Sigmoid colon (tissue), 7 donors: ENCODE data around the gene C5AR2. TPM values are rescaled to one million over a fixed set of nuclear protein-coding genes. Genes with fewer than 3 reads are reported as not detected.
"Not testable (repeated sequence)": the region's sequence is repeated elsewhere in the genome, so short reads cannot be mapped to it uniquely, and the experiment has no call there.

ENCODE experiments used
- DNase-seq: peaks from one replicate; pipeline ENCODE4 v3.0.0-alpha.2; 2019
- H3K27ac ChIP-seq, 4 donors: fragments of 200-600 bp; sonication (generic); one replicate each; pipeline ENCODE4 v1.5.1; 2016 to 2019; ENCODE audit warnings: mild to moderate bottlenecking in 1 of 4
- H3K27me3 ChIP-seq, 3 donors: fragments of 200-600 bp; sonication (generic); one replicate each; pipeline ENCODE4 v1.5.1; 2019; ENCODE audit warnings: mild to moderate bottlenecking in 1 of 3
- H3K36me3 ChIP-seq, 4 donors: fragments of 200-600 bp; sonication (generic); one replicate each; pipeline ENCODE4 v1.5.1; 2016 to 2019
- H3K4me1 ChIP-seq, 4 donors: fragments of 200-600 bp; sonication (generic); one replicate each; pipeline ENCODE4 v1.5.1; 2017 to 2019
- H3K4me3 ChIP-seq, 4 donors: fragments of 200-600 bp; sonication (generic); one replicate each; pipeline ENCODE4 v1.5.1; 2017 to 2019; ENCODE audit warnings: mild to moderate bottlenecking in 2 of 4, moderate library complexity in 1 of 4
- H3K9me3 ChIP-seq, 4 donors: fragments of 200-600 bp in 3 of 4; sonication (generic) in 3 of 4; one replicate each; pipeline versions ENCODE4 v1.5.1 to v1.6.1; 2013 to 2019
- CTCF ChIP-seq, 4 experiments: fragments of 450-650 bp in 3 of 4; fragments of 200-600 bp in 1 of 4; IDR thresholded peaks; one replicate each; pipeline ENCODE4 v1.5.1; 2016 to 2019; ENCODE audit warnings: antibody characterized with exemption in 4 of 4, mild to moderate bottlenecking in 3 of 4, moderate library complexity in 2 of 4
- EP300 ChIP-seq, 4 donors: sonication (generic); formaldehyde crosslinking; IDR thresholded peaks; one replicate each; pipeline ENCODE4 v1.6.1; 2017; ENCODE audit warnings: antibody characterized with exemption in 4 of 4
- POLR2A ChIP-seq, 2 donors: fragments of 450-650 bp; IDR thresholded peaks; one replicate each; pipeline ENCODE4 v1.6.1; 2016; ENCODE audit warnings: antibody characterized with exemption in 2 of 2, mild to moderate bottlenecking in 2 of 2, moderate library complexity in 2 of 2
- POLR2AphosphoS5 ChIP-seq, 4 donors: sonication (generic); formaldehyde crosslinking; IDR thresholded peaks; one replicate each; pipeline ENCODE4 v1.6.1; 2017; ENCODE audit warnings: antibody characterized with exemption in 4 of 4
- WGBS, 2 donors: extraction: QIAGEN DNeasy Blood & Tissue Kit; methylation state at CpG; one replicate each; pipeline ENCODE4 v1.1.7; 2013; 5-methylcytosine and 5-hydroxymethylcytosine counted together
- intact Hi-C: fragments of 100-400 bp; cut with DNase I; formaldehyde crosslinking; loops from one replicate; pipeline ENCODE4 v1.15.1; 2023
- polyA plus RNA-seq, 3 donors: library from polyadenylated mRNA; stranded (reverse); fragments of 200-250 nt; gene quantifications; one replicate each; pipeline ENCODE4 v1.2.3, GENCODE V29; 2013
- total RNA-seq, 4 donors: library from RNA; depleted of rRNA; stranded (reverse); fragments of >200 nt; gene quantifications; one replicate each; pipeline ENCODE4 v1.1.0, GENCODE V29; 2016
- donor health status: healthy with polysubstance abuse.
- donor health status: Bipolar disorder and iron deficiency.
- donor health status: healthy.

C5AR2 gene
- total and polyA plus RNA-seq, 7 donors, result 0.60 to 2.7 (median 1.4) TPM

- DNase-seq, result no peak
- intact Hi-C loops, result no loop called here
- Histone ChIP-seq H3K27me3 (no peaks in the 10 kb centered on the region), H3K9me3 (no peaks in the 10 kb centered on the region), H3K27ac (no peak overlapping the region), H3K4me3 (no peak overlapping the region), H3K36me3 (no peaks in the 10 kb centered on the region), H3K4me1 (peaks cover 0 to 8% (median 3%) of the 10 kb centered on the region in 4 donors)
- 75 to 86% methylated on average over 1 of the region's 1 CpG for WGBS, 2 donors
- no peak for TF ChIP-seq EP300 (IDR thresholded peaks at IDR 0.05)
- no peak for TF ChIP-seq POLR2A (IDR thresholded peaks at IDR 0.05)
- TF ChIP-seq POLR2AphosphoS5 (IDR thresholded peaks at IDR 0.05), result no peak
- no peak for TF ChIP-seq CTCF (IDR thresholded peaks at IDR 0.05)
Measured at GRCh38 chr19:47344425-47344824, 12.4 kb downstream of the C5AR2 start.

- H3K36me3 ChIP-seq, H3K27ac ChIP-seq, intact Hi-C loops, H3K27me3 ChIP-seq, H3K4me3 ChIP-seq, H3K9me3 ChIP-seq, DNase-seq: not testable (repeated sequence)
- 79 to 90% methylated on average over 6 of the region's 6 CpGs for WGBS, 2 donors
- H3K4me1 ChIP-seq, result peaks cover 0 to 23% (median 14%) of the 10 kb centered on the region in 4 donors
Measured at GRCh38 chr19:47346024-47346423, 14.0 kb downstream of the C5AR2 start.

GRCh38 chr19:47348819-47349795 lies 17.1 kb downstream of the C5AR2 start, which contains the start of gene DHX34:
TSS of gene DHX34 (plus strand) at chr19:47349315. CDS start at chr19:47353031, 3,716 bp downstream.
- TF ChIP-seq POLR2AphosphoS5 (IDR thresholded peaks at IDR 0.05) (peak; percentile 73 to 85 (median 78)), CTCF (IDR thresholded peaks at IDR 0.05) (peak; percentile 96 to 99 (median 98)), EP300 (IDR thresholded peaks at IDR 0.05) (no peak), POLR2A (IDR thresholded peaks at IDR 0.05) (peak; percentile 61 to 68)
- H3K36me3 ChIP-seq, result peaks cover 0 to 16% (median 8%) of the 10 kb centered on the region in 4 donors
- H3K9me3 ChIP-seq, result no peaks in the 10 kb centered on the region
- H3K27me3 ChIP-seq, result no peaks in the 10 kb centered on the region
- H3K4me1 ChIP-seq, result peaks cover 0 to 25% (median 18%) of the 10 kb centered on the region in 4 donors
- 3 to 4% methylated on average over 63 of the region's 63 CpGs for WGBS, 2 donors
- intact Hi-C loops, result no loop called here
- H3K27ac ChIP-seq, result peak within 1 kb of the TSS; percentile 70 to 82 (median 78)
- peak within 1 kb of the TSS; percentile 65 to 97 (median 92) for H3K4me3 ChIP-seq
- peak; percentile 100 for DNase-seq

- Histone ChIP-seq H3K27me3 (no peaks in the 10 kb centered on the region), H3K9me3 (no peaks in the 10 kb centered on the region), H3K4me3 (no peak overlapping the region), H3K4me1 (peaks cover 0 to 25% (median 18%) of the 10 kb centered on the region in 4 donors), H3K27ac (no peak overlapping the region), H3K36me3 (peaks cover 11 to 31% (median 23%) of the 10 kb centered on the region in 4 donors)
- WGBS, 2 donors, result 90 to 92% methylated on average over 6 of the region's 6 CpGs
- TF ChIP-seq POLR2A (IDR thresholded peaks at IDR 0.05), result no peak
- TF ChIP-seq EP300 (IDR thresholded peaks at IDR 0.05), result no peak
- TF ChIP-seq CTCF (IDR thresholded peaks at IDR 0.05), result no peak
- TF ChIP-seq POLR2AphosphoS5 (IDR thresholded peaks at IDR 0.05), result no peak
- intact Hi-C loops, result no loop called here
- no peak for DNase-seq
Measured at GRCh38 chr19:47350630-47351029, 18.7 kb downstream of the C5AR2 start.

GRCh38 chr19:47351548-47351947 lies 19.6 kb downstream of the C5AR2 start:
- WGBS, 2 donors, result 90 to 91% methylated on average over 3 of the region's 3 CpGs

More at GRCh38 chr19:47351548-47351947, 19.6 kb downstream of the C5AR2 start:
- TF ChIP-seq EP300 (IDR thresholded peaks at IDR 0.05), result no peak
- TF ChIP-seq POLR2AphosphoS5 (IDR thresholded peaks at IDR 0.05), result no peak
- no peak for TF ChIP-seq CTCF (IDR thresholded peaks at IDR 0.05)
- TF ChIP-seq POLR2A (IDR thresholded peaks at IDR 0.05), result no peak
- Histone ChIP-seq H3K27me3 (no peaks in the 10 kb centered on the region), H3K4me3 (no peak overlapping the region), H3K4me1 (peaks cover 0 to 25% (median 18%) of the 10 kb centered on the region in 4 donors), H3K27ac (no peak overlapping the region), H3K36me3 (peaks cover 17 to 40% (median 29%) of the 10 kb centered on the region in 4 donors), H3K9me3 (no peaks in the 10 kb centered on the region)
- intact Hi-C loops, result no loop called here
- DNase-seq, result no peak
